HUDEP-2 (cell line): ENCODE measurements around the gene NDUFAF8.
A peak's percentile ranks its signal among the peaks of the same experiment; 100 is the strongest.

Experiments
- DNase-seq, 76 experiments: peaks; one replicate each; lab custom pipeline; 2025; ENCODE audit not compliant: unreplicated experiment in 76 of 76; lab: John Stamatoyannopoulos, UW

Gene NDUFAF8

DNA sequence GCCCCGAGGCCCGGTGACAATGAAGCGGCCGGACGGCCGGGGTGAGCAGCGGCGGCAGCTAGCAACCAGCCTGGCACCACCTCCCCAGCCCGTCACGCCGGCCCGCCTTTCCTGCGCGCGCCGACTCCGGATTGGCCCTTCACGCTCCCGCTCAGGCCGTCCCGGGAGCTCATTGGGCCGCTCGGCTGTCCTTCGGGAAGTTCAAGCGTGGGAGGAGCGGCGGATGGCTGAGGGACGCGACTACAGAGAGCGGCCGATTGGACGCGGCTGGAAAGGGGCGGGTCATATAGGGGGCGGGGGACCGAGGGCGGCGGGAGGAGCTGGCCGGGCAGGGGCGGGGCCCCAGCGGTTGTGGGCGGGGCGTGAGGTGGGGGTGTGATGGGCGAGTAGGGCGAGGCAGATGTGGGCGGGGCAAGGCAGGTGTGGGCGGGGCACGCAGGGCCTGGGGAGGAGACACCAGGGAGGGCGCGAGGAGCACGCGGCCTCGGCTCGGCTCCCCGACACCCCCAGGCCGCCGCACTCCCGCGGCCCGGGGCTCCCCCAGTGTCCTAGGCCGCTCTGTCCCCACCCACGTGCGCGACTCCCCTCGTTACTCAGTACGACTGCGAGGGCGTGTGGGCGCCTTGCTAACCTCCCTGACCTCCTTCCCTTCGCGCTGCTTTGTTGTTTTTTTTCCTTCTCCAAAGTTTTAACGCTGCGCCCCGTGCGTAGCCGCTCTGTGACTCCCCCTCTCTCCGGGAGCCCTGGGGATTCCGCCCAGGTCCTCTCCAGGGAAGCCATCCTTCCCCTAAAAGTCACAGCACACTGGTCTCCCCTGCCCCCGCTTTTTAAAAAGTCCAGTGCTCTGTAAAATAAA is 16.0 kb upstream of the NDUFAF8 start, which contains the start of gene CEP131:
Gene CEP131 (minus strand): TSS at position 60 of the 856 bp plus-strand sequence. CDS start 2,909 bp downstream, outside the sequence.
- peak; percentile 43 to 100 (median 98) for DNase-seq

DNA sequence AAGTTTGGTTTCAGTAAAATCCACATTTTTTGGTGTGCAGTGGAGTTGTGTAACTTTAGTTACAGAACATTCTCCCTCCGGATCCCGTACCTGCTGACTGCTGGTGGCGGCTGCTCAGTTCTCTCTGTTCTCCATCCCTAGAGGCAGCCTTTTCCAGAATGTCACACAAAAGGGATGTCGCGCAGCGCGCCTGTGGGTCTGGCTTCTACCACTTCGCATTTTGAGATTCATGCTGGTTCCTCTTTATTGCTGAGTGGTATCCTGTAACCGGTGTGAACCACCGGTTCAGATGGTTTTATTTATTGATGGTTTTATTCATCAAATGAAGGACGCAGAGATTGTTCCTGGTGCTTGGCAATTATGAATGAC is 15.4 kb upstream of the NDUFAF8 start:
- no peak for DNase-seq

- DNase-seq: peak in 1 of 76 experiments; percentile 10
These were observed 11.5 kb upstream of the NDUFAF8 start for GRCh38 chr17:81227630-81228029.

GRCh38 chr17:81228420-81228819 is 10.7 kb upstream of the NDUFAF8 start:
- no peak for DNase-seq

GRCh38 chr17:81228834-81229665 is 10.1 kb upstream of the NDUFAF8 start:
- DNase-seq: no peak

DNA sequence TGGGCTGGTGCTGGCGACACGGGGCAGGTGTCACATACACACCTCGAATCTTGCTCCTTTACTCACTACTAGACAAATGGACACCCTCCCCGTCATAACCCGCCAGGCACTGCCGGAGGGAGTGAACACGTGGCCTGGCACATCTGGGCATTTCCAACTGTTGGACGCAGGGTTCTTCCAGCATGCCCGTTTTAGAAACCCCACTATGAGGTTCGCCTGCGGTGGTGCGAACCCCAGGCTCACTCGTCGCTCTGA is 9.5 kb upstream of the NDUFAF8 start:
- DNase-seq: no peak

GRCh38 chr17:81230043-81230820 is 8.9 kb upstream of the NDUFAF8 start:
- DNase-seq: peak in 6 of 76 experiments; percentile 16 to 35 (median 27)

DNA sequence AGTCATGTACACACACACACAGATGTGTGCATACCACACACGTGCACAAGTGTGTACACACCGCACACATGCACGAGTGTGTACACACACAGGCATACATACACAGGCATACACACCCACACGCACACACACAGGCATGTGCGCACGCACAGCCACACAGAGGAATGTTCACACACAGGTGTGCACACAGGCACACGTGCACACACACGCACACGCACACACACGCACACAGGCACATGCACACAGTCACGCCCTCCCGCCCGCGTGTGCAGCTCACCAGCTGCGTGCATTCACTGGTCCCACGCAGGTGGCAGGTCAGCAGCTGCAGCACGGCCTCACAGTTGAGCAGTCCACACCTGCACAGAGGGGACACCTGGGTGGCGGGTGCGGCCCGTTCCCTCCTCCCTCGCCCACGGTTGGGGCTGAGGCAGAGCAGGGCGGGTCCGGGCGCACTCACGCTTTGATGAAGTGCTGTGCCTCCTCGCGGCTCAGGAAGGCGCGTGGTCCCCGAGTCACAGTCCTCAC is 7.9 kb upstream of the NDUFAF8 start:
- no peak for DNase-seq

GRCh38 chr17:81231766-81232581 is 7.1 kb upstream of the NDUFAF8 start:
- no peak for DNase-seq

GRCh38 chr17:81232616-81233241 is 6.4 kb upstream of the NDUFAF8 start:
- DNase-seq: no peak

GRCh38 chr17:81233316-81233715 is 5.8 kb upstream of the NDUFAF8 start:
- no peak for DNase-seq

DNA sequence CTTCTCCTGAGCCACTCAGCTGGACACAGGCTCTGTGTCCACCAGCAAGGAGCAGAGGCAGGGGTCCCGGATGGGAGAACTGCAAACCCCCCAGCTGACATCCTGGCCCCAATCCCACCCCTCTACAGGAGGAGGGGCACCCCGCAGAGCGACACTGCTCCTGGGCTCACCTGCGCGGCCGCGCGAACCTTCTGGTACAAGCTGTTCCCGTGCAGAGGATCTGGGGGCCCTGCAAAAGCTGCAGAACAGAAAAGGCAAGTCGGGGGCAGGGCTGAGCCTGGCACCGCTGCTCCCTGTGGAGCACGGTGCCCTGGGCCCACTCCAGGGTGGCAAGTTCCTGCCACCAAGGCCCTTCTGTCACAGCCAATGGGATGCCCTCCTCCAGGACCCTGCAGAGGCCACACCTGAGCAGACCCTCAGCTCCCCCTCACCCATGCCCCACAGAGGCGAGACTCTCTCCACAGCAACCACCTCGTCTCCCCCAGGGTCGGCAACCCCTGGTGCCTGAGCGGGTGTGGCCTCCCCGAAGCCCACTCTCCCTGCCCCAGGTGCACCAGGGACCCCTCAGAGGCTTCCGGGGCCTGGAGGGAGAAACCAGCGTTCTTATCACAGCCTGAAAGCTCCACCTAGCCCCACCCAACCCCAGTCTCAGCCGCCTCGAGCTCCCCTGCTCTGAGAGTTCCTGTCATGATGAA is 5.2 kb upstream of the NDUFAF8 start:
- no peak for DNase-seq

GRCh38 chr17:81234506-81234855 is 4.6 kb upstream of the NDUFAF8 start:
- DNase-seq: no peak

GRCh38 chr17:81234940-81235821 is 3.9 kb upstream of the NDUFAF8 start:
- peak in 5 of 76 experiments; percentile 9 to 26 (median 17) for DNase-seq

GRCh38 chr17:81235822-81236740 is 3.0 kb upstream of the NDUFAF8 start:
- no peak for DNase-seq

DNA sequence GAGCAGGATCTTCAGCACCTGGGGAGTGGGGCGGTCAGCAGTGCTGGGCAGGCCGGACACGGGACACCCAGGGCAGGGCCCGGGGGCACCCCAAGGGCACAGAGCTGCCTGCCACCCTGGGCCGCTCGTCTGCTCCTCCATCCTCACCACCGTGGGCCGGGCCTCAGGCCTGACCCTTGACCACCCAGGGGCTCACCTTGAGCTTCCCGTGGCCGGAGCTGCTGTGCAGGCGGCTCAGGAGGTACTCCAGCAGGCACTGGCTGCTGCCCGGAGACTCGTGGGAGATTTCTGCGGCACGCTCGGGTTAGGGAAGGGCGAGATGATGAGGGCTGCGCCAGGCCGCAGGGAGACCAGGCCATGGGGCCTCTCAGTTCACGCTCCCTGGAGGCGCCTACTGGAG is 2.3 kb upstream of the NDUFAF8 start:
- DNase-seq: no peak
